GM12892 (cell line): ENCODE results near the gene VOPP1.

Experiments
- DNase-seq: peaks from one replicate; pipeline ENCODE4 v3.0.0; 2011; ENCODE audit not compliant: insufficient read length
- FAIRE-seq: peaks from 2 replicates; lab custom pipeline; 2011; peaks lifted over from hg19 to GRCh38; lab: Jason Lieb, UNC
- POLR2A ChIP-seq: IDR thresholded peaks from 2 replicates; pipeline ENCODE4 v1.6.1; 2011; ENCODE audit warnings: low read depth, low read length, control low read depth
- POLR2AphosphoS5 ChIP-seq: IDR thresholded peaks from 2 replicates; pipeline ENCODE4 v1.6.1; 2011; ENCODE audit warnings: low read depth, low read length, control low read depth
- TAF1 ChIP-seq: IDR thresholded peaks from 2 replicates; pipeline ENCODE4 v1.6.1; 2011; ENCODE audit warnings: low read depth, mild to moderate bottlenecking, control low read depth, low read length, borderline replicate concordance

The VOPP1 gene

GRCh38 chr7:55521917-55522902 is 50.1 kb downstream of the VOPP1 start:
- TF ChIP-seq TAF1, result no peak
- no peak for TF ChIP-seq POLR2A
- DNase-seq (no peak), FAIRE-seq (no peak)

GRCh38 chr7:55521512-55521911 is 50.8 kb downstream of the VOPP1 start:
- TF ChIP-seq POLR2AphosphoS5 (no peak), POLR2A (no peak), TAF1 (no peak)
- DNase-seq (no peak), FAIRE-seq (no peak)

DNA sequence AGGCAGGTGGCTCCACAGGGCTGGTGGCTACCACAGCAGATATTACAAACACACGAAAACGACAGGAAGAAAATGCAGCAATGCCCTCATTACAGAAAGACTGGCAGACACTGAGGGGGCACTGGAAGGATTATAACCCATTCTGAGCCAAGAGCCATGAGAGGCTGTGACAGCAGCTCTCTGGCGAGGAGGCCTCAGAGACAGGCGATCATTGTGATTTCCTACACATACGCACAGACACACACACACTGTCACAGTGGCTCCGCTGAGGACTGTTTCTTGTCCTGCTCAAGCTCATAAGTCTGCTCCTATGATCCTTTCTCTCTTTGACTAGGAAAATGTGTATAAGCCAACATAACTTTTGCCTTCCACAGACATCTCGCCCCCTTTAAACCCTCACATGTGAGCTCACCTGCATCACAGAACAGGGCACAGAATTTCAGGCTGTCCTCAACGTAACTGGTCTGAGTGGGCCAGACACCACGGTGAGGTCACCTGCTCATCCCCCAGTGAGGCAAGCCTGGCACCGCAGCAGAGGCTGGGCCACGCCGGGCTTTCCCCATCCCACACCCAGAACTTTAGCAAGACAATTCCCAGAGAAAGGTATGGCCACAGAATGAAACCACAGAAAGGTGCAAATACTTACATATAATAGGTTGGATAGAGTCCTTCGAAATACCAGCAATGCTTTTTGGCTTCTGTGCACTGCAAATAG is 51.7 kb downstream of the VOPP1 start:
- TF ChIP-seq POLR2A (no peak), POLR2AphosphoS5 (no peak), TAF1 (no peak)
- DNase-seq (no peak), FAIRE-seq (peak; percentile 64)

GRCh38 chr7:55518836-55519235 is 53.5 kb downstream of the VOPP1 start:
- no peak for FAIRE-seq
- TF ChIP-seq TAF1 (no peak), POLR2A (no peak), POLR2AphosphoS5 (no peak)

DNA sequence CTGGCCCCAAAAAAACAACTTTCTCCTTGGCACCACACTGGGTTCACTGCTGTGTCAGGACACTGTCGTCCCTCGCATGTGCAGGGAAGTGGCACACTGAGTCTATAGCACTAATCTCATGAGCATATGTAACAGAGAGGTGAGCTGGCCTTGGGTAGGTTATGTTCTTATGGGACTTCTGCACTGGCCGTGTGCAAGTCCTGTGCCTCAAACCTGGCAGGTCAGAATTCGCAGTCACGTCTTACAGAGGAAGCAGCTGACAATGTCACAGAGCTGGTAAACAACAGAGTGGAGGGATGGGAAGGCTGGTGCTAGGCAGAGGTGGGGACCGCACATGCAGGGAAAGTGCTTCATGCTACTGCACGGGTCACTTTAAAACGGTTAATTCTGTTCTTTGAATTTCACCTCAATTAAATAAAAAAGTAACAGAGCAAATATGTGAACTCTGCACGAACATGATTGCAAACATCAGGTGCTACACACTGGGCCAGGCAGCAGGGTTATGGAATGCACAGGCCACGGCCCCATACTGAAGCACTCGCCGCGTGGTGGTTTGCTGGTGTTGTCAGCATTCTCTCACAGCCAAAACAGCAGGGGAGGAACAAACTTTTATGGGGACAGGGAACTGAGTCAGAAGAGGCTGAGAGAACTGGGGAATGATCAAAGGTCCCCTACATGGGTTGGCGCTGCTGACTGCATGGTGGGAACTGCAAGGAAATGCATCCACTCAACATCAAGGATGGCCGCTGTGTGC is 54.2 kb downstream of the VOPP1 start:
- no peak for DNase-seq
- FAIRE-seq, result peak; percentile 44
- TF ChIP-seq TAF1, result no peak
- TF ChIP-seq POLR2AphosphoS5, result no peak
- no peak for TF ChIP-seq POLR2A

More at GRCh38 chr7:55518836-55519235, 53.5 kb downstream of the VOPP1 start:
- DNase-seq, result no peak

- peak; percentile 99 for FAIRE-seq
- TF ChIP-seq POLR2AphosphoS5 (peak; percentile 37; the same call in 1 of the 2 replicates), TAF1 (no peak), POLR2A (0 out of 2 replicates have a peak, but pooled peaks have one; percentile 29)
- peak; percentile 51 for DNase-seq
Observed at GRCh38 chr7:55517191-55517633, 55.1 kb downstream of the VOPP1 start.

DNA sequence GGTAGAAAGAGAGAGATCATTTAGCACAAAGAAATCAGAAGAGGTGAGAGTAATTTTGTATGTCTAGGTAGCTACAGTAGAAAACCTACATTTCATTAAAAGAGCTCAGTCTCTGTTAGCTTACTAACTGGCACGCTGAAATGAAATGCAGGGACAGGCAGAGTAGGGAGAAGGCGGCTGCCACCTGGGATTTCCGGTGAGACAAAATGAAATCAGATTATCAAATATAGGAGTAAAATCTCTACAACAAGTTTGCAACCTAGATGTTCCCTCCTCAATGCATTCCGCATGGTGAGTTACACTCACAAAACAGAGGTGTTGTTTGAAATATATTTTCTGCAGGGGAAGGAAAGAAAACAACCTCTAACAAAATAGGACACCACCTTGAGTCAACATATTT is 55.9 kb downstream of the VOPP1 start:
- no peak for FAIRE-seq
- TF ChIP-seq POLR2A (no peak), TAF1 (no peak), POLR2AphosphoS5 (peak; percentile 2; the same call in 1 of the 2 replicates)
- no peak for DNase-seq

DNA sequence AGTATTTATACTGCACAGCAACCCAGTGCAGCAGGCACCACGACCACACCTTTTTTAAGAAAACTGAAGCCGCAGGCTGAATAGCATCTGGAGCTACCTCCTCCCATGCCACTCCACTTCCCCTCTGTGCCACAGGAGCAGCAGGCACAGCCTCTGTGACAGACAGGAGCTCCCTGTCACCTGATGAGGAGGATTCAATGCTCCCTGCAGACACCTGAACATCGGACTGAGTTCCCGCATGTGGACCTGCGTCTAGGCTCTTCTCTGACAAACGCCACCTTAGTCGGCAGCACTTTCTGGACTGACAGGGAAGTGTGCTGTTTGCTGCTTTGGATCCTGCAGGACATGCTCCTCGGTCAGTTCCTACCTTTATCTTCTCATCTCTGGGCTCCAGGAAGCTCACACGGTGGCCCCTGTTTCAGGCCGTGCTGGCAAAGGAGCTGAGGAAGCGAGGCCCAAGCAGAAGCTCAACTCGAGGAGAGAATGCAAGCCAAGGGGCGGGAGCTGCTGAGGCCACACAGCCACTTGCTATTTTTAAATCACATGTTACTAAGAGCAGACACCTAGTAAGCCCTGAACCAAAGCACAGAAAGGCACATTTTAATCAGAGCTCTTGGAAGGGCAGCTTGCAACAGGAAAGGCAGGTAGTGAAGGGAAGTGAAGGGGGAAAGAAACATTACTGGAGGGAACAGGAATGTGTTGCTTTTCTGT is 56.6 kb downstream of the VOPP1 start:
- TF ChIP-seq TAF1 (peak; percentile 28; the same call in 1 of the 2 replicates), POLR2A (peak; percentile 67), POLR2AphosphoS5 (peak; percentile 62; the same call in 1 of the 2 replicates)
- FAIRE-seq (peak; percentile 98), DNase-seq (no peak)

DNA sequence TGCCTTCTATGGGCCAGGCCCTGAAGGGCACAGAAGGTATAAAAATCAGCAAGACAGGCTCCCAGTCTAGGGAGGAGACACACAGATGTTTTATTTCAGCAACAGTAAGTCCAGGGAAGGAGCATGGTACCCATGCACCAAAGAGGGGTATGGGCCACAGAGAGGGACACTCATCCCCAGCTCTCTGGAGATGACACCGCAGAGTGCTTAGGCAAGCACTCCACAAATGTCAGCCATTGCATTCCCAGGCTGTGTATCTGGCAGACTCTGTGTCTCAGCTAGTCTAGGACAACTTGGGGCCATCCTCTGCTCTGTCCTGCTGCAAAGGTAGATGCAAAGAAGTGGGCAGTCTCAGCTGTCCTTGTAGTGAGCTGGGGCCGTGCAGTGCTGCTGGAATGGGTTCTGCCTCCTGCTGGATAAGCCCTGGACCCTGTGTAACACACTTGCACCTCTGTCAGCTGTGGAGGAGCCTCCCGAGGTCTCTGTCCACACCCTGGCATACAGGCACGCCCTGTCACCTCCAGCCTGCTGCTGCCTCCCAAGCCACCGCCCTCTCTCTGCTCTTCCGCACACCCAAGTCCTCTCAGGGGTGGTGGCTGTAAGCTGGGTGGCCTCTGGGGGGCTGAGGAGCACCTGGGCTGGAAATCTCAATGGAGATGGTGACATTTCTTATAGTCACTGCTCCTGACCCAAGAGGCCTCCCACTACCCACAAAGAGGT is 57.6 kb downstream of the VOPP1 start:
- TF ChIP-seq TAF1 (no peak), POLR2A (0 out of 2 replicates have a peak, but pooled peaks have one; percentile 40), POLR2AphosphoS5 (peak; percentile 60; the same call in 1 of the 2 replicates)
- peak; percentile 92 for FAIRE-seq
- DNase-seq, result no peak
